Stimulated activated CD8-positive, alpha-beta memory T cell treated with anti-CD3 and anti-CD28 coated beads, Interleukin-7, amount 100 ng/mL, for 1 hour (primary cell): Measurements from ENCODE around the gene TAF11L6.
"Not testable (repeated sequence)": the region's sequence is repeated elsewhere in the genome, so short reads cannot be mapped to it uniquely, and the experiment has no call there.

ENCODE experiments used
- DNase-seq, 2 donors: peaks; one replicate each; pipeline ENCODE4 v3.0.0-alpha.2; 2020; ENCODE audit warnings: low read depth in 2 of 2

TAF11L6 gene

GRCh38 chr5:17528369-17528768 lies at the start of gene TAF11L6:
TAF11L6 (plus strand) TSS chr5:17528669.
- not testable (repeated sequence) for DNase-seq

GRCh38 chr5:17481378-17481777 lies 47.1 kb upstream of the TAF11L6 start:
- no peak for DNase-seq

DNA sequence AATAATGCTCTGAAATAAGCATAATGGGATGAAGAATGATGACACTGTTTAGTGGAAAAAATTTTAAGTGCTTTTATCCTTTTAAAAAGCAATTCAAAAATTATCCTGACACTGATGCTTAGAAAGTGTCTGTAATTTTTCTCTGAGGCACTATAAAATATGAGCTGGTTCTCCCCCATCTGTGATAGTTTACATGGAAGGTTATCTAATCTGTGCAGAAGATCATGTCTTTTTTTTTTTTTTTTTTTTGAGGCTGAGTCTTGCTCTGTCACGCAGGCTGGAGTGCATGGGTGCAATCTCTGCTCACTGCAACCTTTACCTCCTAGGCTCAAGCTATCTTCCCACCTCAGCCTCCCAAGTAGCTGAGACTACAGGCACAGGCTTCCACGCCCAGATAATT lies 45.7 kb upstream of the TAF11L6 start:
- DNase-seq: no peak

DNA sequence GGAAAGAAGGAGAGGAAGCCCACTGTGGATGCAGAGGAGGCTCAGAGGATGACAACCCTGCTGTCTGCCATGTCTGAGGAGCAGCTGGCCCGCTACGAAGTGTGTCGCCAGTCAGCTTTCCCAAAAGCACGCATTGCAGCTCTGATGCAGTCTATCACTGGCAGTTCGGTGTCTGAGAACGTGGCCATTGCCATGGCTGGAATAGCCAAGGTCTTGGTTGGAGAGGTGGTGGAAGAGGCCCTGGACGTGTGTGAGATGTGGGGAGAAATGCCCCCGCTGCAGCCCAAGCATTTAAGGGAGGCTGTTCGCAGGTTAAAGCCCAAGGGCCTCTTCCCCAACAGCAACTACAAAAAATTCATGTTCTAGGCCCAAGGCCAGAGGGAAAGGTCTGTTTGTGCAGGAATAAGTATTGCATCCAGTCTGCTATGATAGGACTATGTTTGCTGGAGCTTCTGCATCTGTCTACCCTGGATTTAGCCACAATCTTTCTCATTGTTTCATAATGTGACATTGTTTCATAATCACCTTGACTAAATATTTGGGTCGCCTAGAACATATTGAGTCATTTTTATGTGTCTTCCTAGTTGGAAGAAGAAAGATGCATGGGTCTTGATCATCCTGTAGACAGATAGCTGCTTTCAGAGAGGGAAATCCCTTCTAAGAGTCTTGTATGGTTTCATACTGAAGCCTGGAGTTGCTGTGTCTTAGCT lies 41.9 kb upstream of the TAF11L6 start:
- not testable (repeated sequence) for DNase-seq

GRCh38 chr5:17487174-17487512 lies 41.3 kb upstream of the TAF11L6 start:
- DNase-seq: no peak

DNA sequence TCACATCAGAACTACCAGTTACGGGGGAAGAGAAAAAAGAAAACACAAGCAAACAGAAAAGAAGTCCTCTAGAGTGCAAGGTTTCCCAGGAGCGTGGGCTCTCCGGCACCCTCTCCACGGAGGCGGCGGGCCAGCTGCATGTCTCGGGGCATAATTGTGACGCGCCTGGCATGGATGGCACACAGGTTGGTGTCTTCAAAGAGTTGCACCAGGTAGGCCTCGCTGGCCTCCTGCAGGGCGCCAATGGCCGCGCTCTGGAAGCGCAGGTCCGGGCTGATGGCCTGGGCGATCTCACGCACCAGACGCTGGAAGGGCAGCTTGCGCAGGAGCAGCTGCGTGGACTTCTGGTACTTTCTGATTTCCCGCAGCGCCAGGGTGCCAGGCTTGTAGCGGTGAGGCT lies 37.2 kb upstream of the TAF11L6 start:
- DNase-seq: not testable (repeated sequence)

- DNase-seq: no peak
Measured at GRCh38 chr5:17492770-17493169, 35.7 kb upstream of the TAF11L6 start.

DNA sequence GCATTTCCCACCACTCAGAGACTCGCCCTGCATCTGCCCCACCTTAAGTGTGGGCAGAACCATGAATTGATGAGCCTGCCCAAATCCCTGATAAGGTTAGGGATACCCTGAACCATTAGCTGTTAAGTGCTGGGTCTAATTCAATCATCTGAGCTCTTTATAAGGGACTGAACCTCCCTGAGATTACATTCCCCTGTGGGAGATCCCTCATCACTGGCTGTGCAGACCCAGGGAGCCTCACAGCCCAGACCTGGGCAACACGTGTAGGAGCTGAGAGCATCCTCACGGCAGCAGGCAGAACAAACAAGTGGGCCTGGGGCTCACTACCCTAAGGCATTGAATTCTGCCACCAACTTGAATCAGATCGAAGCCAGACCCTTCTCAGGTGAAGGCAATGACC lies 31.0 kb upstream of the TAF11L6 start:
- no peak for DNase-seq

GRCh38 chr5:17497931-17498330 lies 30.5 kb upstream of the TAF11L6 start, which contains the start of gene TAF11L2:
TAF11L2 (plus strand) TSS chr5:17498231.
- not testable (repeated sequence) for DNase-seq

DNA sequence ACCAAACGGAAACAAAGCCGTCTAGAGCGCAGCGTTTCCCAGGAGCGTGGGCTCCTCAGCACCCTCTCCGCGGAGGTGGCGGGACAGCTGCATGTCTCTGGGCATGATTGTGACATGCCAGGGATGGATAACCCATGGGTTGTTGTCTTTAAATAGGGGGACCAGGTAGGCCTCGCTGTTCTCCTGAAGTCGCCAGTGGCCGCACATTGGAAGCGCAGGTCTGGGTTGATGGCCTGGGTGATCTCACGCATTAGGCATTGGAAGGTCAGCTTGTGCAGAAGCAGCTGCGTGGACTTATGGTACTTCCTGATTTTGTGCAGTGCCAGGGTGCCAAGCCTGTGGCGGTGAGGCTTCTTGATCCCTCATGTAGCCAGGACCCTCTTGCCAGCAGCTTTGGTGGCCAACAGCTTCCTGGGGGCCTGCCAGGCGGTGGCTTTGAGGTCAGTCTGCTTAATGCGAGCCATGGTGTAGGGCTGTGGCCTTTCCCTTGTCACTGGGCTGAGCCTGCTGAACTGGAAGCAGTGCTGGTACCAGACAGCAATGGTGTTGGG lies 16.6 kb upstream of the TAF11L6 start:
- no peak for DNase-seq

DNA sequence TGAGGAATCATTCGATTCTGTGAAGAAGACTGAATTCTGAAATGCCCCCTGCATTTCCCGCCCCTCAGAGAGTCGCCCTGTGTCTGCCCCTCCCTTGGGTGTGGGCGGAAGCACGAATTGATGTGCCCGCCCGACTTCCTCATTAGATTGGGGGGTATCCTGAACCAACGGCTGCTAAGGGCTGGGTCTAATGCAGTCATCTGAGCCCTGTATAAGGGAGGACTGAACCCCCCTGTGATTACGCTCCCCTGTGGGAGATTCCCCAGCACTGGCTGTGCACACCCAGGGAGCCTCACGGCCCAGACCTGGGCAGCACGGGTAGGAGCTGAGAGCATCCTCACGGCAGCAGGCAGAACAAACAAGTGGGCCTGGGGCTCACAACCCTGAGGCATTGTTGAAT lies 10.9 kb upstream of the TAF11L6 start:
- DNase-seq: not testable (repeated sequence)

GRCh38 chr5:17518067-17518466 lies 10.4 kb upstream of the TAF11L6 start, which contains the start of gene TAF11L3:
TAF11L3 (plus strand) TSS chr5:17518367.
- not testable (repeated sequence) for DNase-seq

DNA sequence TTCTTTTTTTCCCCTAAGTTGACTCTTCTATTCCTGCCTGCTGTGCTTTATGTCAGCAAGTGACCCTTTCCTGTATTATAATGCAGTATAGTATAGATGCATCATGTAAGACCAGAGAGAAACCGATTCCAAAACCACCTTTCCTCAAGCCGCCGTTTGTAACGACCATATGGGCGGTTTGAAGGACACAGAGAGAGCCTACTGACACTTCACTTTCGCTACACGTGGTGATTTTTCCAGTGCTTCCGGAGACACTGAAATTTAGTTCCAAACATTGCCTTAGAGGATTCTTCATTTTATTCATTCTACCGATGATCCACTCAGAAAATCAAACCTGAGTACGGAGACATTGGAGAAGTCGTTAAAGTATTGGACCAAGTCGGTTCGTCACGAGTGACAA lies 9.0 kb upstream of the TAF11L6 start:
- DNase-seq: not testable (repeated sequence)

- DNase-seq: not testable (repeated sequence)
Measured at GRCh38 chr5:17521501-17521900, 7.0 kb upstream of the TAF11L6 start, which contains the start of gene TAF11L4. TAF11L4 (plus strand) TSS chr5:17521801.

DNA sequence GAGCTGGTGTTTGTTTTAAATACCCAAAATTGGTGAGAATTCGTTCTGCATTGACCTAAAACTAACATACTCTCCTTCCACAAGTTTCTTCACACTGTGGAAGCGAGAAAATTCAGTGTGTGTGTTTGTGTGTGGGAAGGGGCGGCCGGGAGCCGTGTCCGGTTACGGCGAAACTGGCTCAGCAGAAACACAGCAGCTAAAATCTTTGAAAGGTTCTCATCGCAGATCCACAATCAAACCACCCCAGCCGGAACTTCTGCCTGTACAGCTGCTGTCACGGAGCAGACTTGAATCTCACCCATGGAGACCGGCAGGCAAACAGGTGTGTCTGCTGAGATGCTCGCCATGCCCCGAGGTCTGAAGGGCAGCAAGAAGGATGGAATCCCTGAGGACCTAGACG lies 3.5 kb upstream of the TAF11L6 start, which contains the start of gene TAF11L5:
Gene TAF11L5, plus strand, starts transcription at position 301 of the 400 bp plus-strand sequence.
- not testable (repeated sequence) for DNase-seq

GRCh38 chr5:17526504-17526903 lies 2.0 kb upstream of the TAF11L6 start:
- DNase-seq: not testable (repeated sequence)
